SK-N-SH (cell line): ENCODE results near the gene IL15RA. TPM values are rescaled to one million over a fixed set of nuclear protein-coding genes. Genes with fewer than 3 reads are reported as not detected.
"Not testable (repeated sequence)": the region's sequence is repeated elsewhere in the genome, so short reads cannot be mapped to it uniquely, and the experiment has no call there.

Source experiments
- CTCF ChIA-PET: fragments of 300-600, 350-600 bp; formaldehyde crosslinking; extraction: SDS; loops from one replicate; lab custom pipeline; 2021; lab: Yijun Ruan, JAX
- POLR2A ChIA-PET: fragments of 350-600 bp; sonication (Branson Sonifier 250); formaldehyde crosslinking; extraction: SDS; loops from one replicate; lab custom pipeline; 2020; ENCODE audit warnings: antibody characterized with exemption, inconsistent platforms; lab: Yijun Ruan, JAX
- DNase-seq: peaks from one replicate; pipeline ENCODE4 v3.0.0; 2012
- H2AFZ ChIP-seq: fragments of 200-600 bp; sonication (generic); 2 replicates; pipeline ENCODE4 v1.8.1; 2016; ENCODE audit warnings: antibody characterized with exemption, mild to moderate bottlenecking, low read depth
- H3F3A ChIP-seq: fragments of 200-600 bp; sonication (generic); replicated peaks from 2 replicates; pipeline ENCODE3; 2016; ENCODE audit warnings: antibody characterized with exemption, mild to moderate bottlenecking; ENCODE audit not compliant: insufficient read depth
- H3K27ac ChIP-seq, 2 experiments: fragments of 200-500 bp in 1 of 2; fragments of 200-600 bp in 1 of 2; sonication (Bioruptor generic) in 1 of 2; sonication (generic), shearing (Covaris generic) in 1 of 2; 2 replicates each; pipeline versions ENCODE4 v1.5.1 to v1.6.1; 2014 to 2016; ENCODE audit warnings: low read depth in 2 of 2, inconsistent platforms in 1 of 2, low read length in 1 of 2, mild to moderate bottlenecking in 1 of 2, mixed read lengths in 1 of 2
- H3K27me3 ChIP-seq: fragments of 200-600 bp; sonication (generic), shearing (Covaris generic); 2 replicates; pipeline ENCODE4 v1.6.1; 2016; ENCODE audit warnings: mixed run types; ENCODE audit not compliant: insufficient read depth
- H3K36me3 ChIP-seq, 2 experiments: fragments of 200-500 bp in 1 of 2; fragments of 200-600 bp in 1 of 2; sonication (Bioruptor generic) in 1 of 2; sonication (generic) in 1 of 2; replicated peaks in 1 of 2; 2 replicates each; pipeline versions ENCODE3 to v1.5.1; 2014 to 2016; ENCODE audit warnings: low read length in 1 of 2, mild to moderate bottlenecking in 1 of 2; ENCODE audit not compliant: insufficient read depth in 2 of 2, control insufficient read depth in 1 of 2
- H3K4me1 ChIP-seq, 2 experiments: fragments of 200-500 bp in 1 of 2; fragments of 200-600 bp in 1 of 2; sonication (Bioruptor generic) in 1 of 2; sonication (generic), shearing (Covaris generic) in 1 of 2; 2 replicates each; pipeline versions ENCODE4 v1.5.1 to v1.6.1; 2014 to 2016; ENCODE audit warnings: low read depth in 1 of 2, low read length in 1 of 2, mixed run types in 1 of 2; ENCODE audit not compliant: insufficient read depth in 2 of 2, control insufficient read depth in 1 of 2
- H3K4me2 ChIP-seq: fragments of 200-600 bp; sonication (generic), shearing (Covaris generic); 2 replicates; pipeline ENCODE4 v1.6.1; 2017; ENCODE audit warnings: mixed run types
- H3K4me3 ChIP-seq, 2 experiments: fragments of 200-500 bp in 1 of 2; fragments of 200-600 bp in 1 of 2; sonication (Bioruptor generic) in 1 of 2; sonication (generic), shearing (Covaris generic) in 1 of 2; 2 replicates each; pipeline versions ENCODE4 v1.5.1 to v1.8.1; 2014 to 2016; ENCODE audit warnings: low read depth in 2 of 2, inconsistent platforms in 1 of 2, low read length in 1 of 2, mild to moderate bottlenecking in 1 of 2, mixed read lengths in 1 of 2, moderate library complexity in 1 of 2
- H3K79me2 ChIP-seq: fragments of 200-600 bp; sonication (generic); 2 replicates; pipeline ENCODE4 v1.8.1; 2017; ENCODE audit warnings: mild to moderate bottlenecking; ENCODE audit not compliant: insufficient read depth
- H3K9ac ChIP-seq: fragments of 200-600 bp; sonication (generic); 2 replicates; pipeline ENCODE4 v1.6.1; 2017; ENCODE audit warnings: mixed run types
- H3K9me2 ChIP-seq: fragments of 200-600 bp; sonication (generic); 2 replicates; pipeline ENCODE4 v1.6.1; 2017; ENCODE audit warnings: mixed run types
- H3K9me3 ChIP-seq: fragments of 200-600 bp; sonication (generic); 2 replicates; pipeline ENCODE4 v1.6.1; 2017; ENCODE audit warnings: mixed run types, mild to moderate bottlenecking, moderate library complexity
- H4K20me1 ChIP-seq: fragments of 200-600 bp; sonication (generic); 2 replicates; pipeline ENCODE4 v1.6.1; 2017; ENCODE audit warnings: mild to moderate bottlenecking, mixed run types; ENCODE audit not compliant: insufficient read depth
- CHD2 ChIP-seq: fragments of 150-350 bp; IDR thresholded peaks from 2 replicates; pipeline ENCODE4 v1.6.1; 2018; ENCODE audit warnings: low read length; ENCODE audit not compliant: partially characterized antibody
- EP300 ChIP-seq, 2 experiments: IDR thresholded peaks; 2 replicates each; pipeline versions ENCODE4 v1.4.0 to v1.6.1; 2012; ENCODE audit warnings: borderline replicate concordance in 1 of 2, low read depth in 1 of 2, low read length in 1 of 2
- FOSL2 ChIP-seq: IDR thresholded peaks from 2 replicates; pipeline ENCODE4 v1.4.0; 2012; ENCODE audit warnings: low read depth, mild to moderate bottlenecking, moderate library complexity, borderline replicate concordance
- GABPA ChIP-seq: IDR thresholded peaks from 2 replicates; pipeline ENCODE4 v1.4.0; 2012; ENCODE audit warnings: low read depth, mild to moderate bottlenecking
- IRF3 ChIP-seq: fragments of 150-350 bp; IDR thresholded peaks from 2 replicates; pipeline ENCODE4 v1.6.1; 2016; ENCODE audit warnings: mild to moderate bottlenecking, low read depth, low read length
- JUND ChIP-seq: IDR thresholded peaks from 2 replicates; pipeline ENCODE4 v1.4.0; 2012
- MXI1 ChIP-seq: IDR thresholded peaks from 2 replicates; pipeline ENCODE4 v1.6.1; 2012; ENCODE audit warnings: mild to moderate bottlenecking, low read depth, low read length, improper control_type of control experiment
- RAD21 ChIP-seq: IDR thresholded peaks from 2 replicates; pipeline ENCODE4 v1.6.1; 2012; ENCODE audit warnings: mild to moderate bottlenecking, low read length
- SIN3A ChIP-seq: IDR thresholded peaks from 2 replicates; pipeline ENCODE4 v1.6.1; 2012; ENCODE audit warnings: low read depth, mild to moderate bottlenecking, low read length, moderate library complexity, borderline replicate concordance
- SMC3 ChIP-seq: IDR thresholded peaks from 2 replicates; pipeline ENCODE4 v1.6.1; 2012; ENCODE audit warnings: low read depth, low read length, improper control_type of control experiment
- USF1 ChIP-seq: IDR thresholded peaks from 2 replicates; pipeline ENCODE4 v1.4.0; 2012; ENCODE audit warnings: low read depth, borderline replicate concordance
- ZBTB33 ChIP-seq: IDR thresholded peaks from 2 replicates; pipeline ENCODE4 v1.4.0; 2012; ENCODE audit warnings: low read depth, borderline replicate concordance
- WGBS: methylation state at CpG from one replicate; pipeline ENCODE4 v1.1.6; 2017; ENCODE audit warnings: low lambda C conversion rate; 5-methylcytosine and 5-hydroxymethylcytosine counted together
- polyA plus RNA-seq, 3 experiments: library from polyadenylated mRNA; depleted of rRNA; stranded (reverse); fragments of >200 nt; gene quantifications; 2 replicates each; pipeline ENCODE4 v1.2.3, GENCODE V29; 2012

The IL15RA gene
- polyA plus RNA-seq, 1 of the 3 experiments (the other 2 are of a cell fraction), result 2.1 TPM

- no peaks in the 10 kb centered on the region for H3K4me1 ChIP-seq
- no peaks in the 10 kb centered on the region for H4K20me1 ChIP-seq
- H3K9ac ChIP-seq, result no peak overlapping the region
- peaks cover 10% of the 10 kb centered on the region for H3K79me2 ChIP-seq
- POLR2A ChIA-PET, result no interaction called here
- no peak for TF ChIP-seq MXI1
- TF ChIP-seq JUND, result no peak
- TF ChIP-seq RAD21, result no peak
- no peak for TF ChIP-seq ZBTB33
- TF ChIP-seq SIN3A, result no peak
- H3K27me3 ChIP-seq, result no peaks in the 10 kb centered on the region
- no peak overlapping the region for H3K27ac ChIP-seq
- no peak overlapping the region for H3K4me2 ChIP-seq
- CTCF ChIA-PET, result no interaction called here
- no peaks in the 10 kb centered on the region for H3K9me2 ChIP-seq
- no peaks in the 10 kb centered on the region for H3F3A ChIP-seq
- peaks cover 50 to 77% of the 10 kb centered on the region in 2 experiments for H3K36me3 ChIP-seq
- 91% methylated on average over 4 of the region's 4 CpGs for WGBS
- DNase-seq, result no peak
- H3K4me3 ChIP-seq, result no peak overlapping the region
- H3K9me3 ChIP-seq, result no peaks in the 10 kb centered on the region
- H2AFZ ChIP-seq, result no peak overlapping the region
These were observed 65.7 kb downstream of the IL15RA start for GRCh38 chr10:5911670-5912069.

- no peak for TF ChIP-seq RAD21
- TF ChIP-seq ZBTB33, result no peak
- TF ChIP-seq EP300 (IDR thresholded peaks at IDR 0.05; ENCODE audit: borderline replicate concordance in 1 of 2, low read depth in 1 of 2, low read length in 1 of 2), result no peak
- TF ChIP-seq CHD2, result no peak
- no peak for TF ChIP-seq SMC3
- no peak for TF ChIP-seq SIN3A
- no peak for TF ChIP-seq USF1
- TF ChIP-seq FOSL2, result no peak
- TF ChIP-seq GABPA, result no peak
- TF ChIP-seq IRF3, result no peak
- peaks cover 45 to 75% of the 10 kb centered on the region in 2 experiments for H3K36me3 ChIP-seq
- POLR2A ChIA-PET, result no interaction called here
- 92% methylated on average over 12 of the region's 18 CpGs for WGBS
- no peaks in the 10 kb centered on the region for H4K20me1 ChIP-seq
- no peak overlapping the region for H3K4me2 ChIP-seq
- CTCF ChIA-PET, result no interaction called here
- no peak for DNase-seq
- H3F3A ChIP-seq, result no peaks in the 10 kb centered on the region
- no peak overlapping the region for H3K9ac ChIP-seq
- H3K9me2 ChIP-seq, result no peaks in the 10 kb centered on the region
- H3K4me3 ChIP-seq, result no peak overlapping the region
- H2AFZ ChIP-seq, result no peak overlapping the region
- no peaks in the 10 kb centered on the region for H3K4me1 ChIP-seq
- H3K27me3 ChIP-seq, result no peaks in the 10 kb centered on the region
- no peaks in the 10 kb centered on the region for H3K9me3 ChIP-seq
- peaks cover 17% of the 10 kb centered on the region for H3K79me2 ChIP-seq
- no peak overlapping the region; a peak in 1 of 4 replicates for H3K27ac ChIP-seq
These were observed 66.8 kb downstream of the IL15RA start for GRCh38 chr10:5910323-5911100.

GRCh38 chr10:5908676-5909075 lies 68.7 kb downstream of the IL15RA start:
- CTCF ChIA-PET, H3K4me1 ChIP-seq: not testable (repeated sequence)

More at GRCh38 chr10:5908676-5909075, 68.7 kb downstream of the IL15RA start:
- H3K27ac ChIP-seq, H3K27me3 ChIP-seq, POLR2A ChIA-PET, H3K4me3 ChIP-seq, H3F3A ChIP-seq, H3K9me3 ChIP-seq, H3K4me2 ChIP-seq, H2AFZ ChIP-seq, H3K9ac ChIP-seq, H3K9me2 ChIP-seq, H4K20me1 ChIP-seq, DNase-seq: not testable (repeated sequence)
- Histone ChIP-seq H3K36me3 (peaks cover 39 to 58% of the 10 kb centered on the region in 2 experiments), H3K79me2 (peaks cover 28% of the 10 kb centered on the region)
- WGBS, result 92% methylated on average over 7 of the region's 7 CpGs
